Pulmonary artery endothelial cell (primary cell): ENCODE measurements around the gene KDM1B. TPM values are rescaled to one million over a fixed set of nuclear protein-coding genes. Genes with fewer than 3 reads are reported as not detected.

Experiments used
- DNase-seq: peaks from one replicate; pipeline ENCODE4 v3.0.0-alpha.2; 2011; ENCODE audit warnings: low read depth, low spot score
- total RNA-seq: library from RNA; depleted of rRNA; stranded (reverse); fragments of >200 nt; gene quantifications from 2 replicates; pipeline ENCODE4 v1.2.3, GENCODE V29; 2014

KDM1B gene
- total RNA-seq, 1 donor from 2014 or later: 8.3 TPM

DNA sequence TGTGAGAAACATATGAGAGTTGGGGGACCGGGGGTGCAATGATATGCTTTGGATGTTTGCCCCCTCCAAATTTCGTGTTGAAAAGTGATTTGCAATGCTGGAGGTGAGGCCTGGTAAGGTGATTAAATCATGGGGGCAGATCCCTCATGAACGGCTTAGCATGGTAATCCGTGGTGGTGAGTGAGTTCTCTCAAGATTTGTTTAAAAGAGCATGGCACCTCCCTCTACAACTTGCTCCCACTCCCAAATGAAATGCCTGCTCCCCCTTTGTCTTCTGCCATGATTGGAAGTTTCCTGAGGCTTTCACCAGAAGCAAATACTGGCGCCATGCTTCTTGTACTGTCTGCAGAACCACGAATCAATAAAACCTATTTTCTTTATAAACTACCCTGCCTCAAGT, 106.7 kb downstream of the KDM1B start:
- DNase-seq: no peak

DNA sequence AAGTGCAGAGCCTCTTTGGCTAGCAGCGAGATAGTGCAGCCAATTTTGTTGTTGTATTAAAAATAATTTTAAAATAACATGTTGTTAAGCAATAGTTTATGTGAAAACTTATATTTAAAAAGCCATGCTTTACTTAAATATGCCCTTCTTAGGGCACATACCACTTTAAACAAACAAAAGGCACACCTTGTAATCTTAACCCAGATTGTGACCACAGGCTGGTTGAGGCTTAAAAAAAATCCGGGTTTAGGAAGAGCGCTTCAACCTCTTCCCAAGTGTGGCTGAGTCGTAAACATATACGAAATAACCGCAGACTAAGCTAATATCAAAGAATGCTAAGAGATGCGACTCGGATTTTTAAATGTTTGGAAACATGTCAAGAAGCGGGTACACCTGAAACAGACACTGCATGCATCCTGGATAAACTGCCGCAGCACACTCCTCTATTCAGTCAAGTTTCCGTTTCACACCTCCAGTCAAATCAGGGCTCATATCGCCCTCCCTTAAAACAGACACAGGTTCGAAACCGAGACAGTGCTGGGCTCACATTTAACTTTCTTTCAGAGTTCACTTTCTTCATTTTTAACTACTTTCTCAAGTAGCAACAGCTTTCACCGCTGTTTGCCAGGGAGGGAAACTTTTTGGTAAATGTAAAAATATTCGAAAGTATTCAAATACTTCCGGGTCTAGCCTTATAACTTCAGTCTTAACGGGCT, 107.6 kb downstream of the KDM1B start:
- DNase-seq: no peak

DNA sequence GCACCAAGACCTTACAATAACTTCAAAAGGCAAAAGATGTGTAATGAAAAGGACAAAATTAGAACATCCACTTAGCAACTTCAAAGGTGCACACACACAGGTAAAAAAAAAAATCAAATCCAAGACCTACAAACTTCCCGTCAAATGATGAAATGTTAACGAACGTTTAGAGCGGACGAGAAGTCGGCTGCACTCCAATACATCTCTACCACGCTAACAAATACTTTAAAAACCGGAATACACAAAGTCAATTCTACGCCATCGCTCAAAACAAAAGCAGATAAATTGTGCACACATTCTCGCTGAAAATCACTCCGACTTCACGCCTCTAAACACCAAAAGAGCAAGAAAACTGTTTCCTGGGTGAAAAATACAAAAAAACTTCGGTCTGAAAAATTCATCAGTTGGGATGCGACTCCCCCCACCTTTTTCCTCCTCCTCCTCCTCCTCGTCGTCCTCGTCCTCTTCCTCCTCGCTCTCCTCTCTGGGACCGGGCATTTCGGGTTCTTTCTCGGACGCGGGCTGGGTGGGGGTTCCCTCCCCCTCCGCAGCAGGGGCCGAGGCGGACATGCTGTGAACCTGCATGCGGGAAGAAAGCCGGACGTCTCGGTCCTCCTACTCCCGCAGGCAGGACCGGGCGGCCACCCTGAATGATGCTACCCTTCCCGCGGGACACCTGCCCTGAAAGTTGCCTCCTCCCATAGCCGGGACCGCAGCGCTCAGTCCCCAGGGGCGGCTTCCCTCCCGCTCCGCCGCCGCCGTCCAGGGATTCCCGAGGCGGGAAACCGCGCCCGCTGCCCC, 108.4 kb downstream of the KDM1B start:
- DNase-seq: no peak

DNA sequence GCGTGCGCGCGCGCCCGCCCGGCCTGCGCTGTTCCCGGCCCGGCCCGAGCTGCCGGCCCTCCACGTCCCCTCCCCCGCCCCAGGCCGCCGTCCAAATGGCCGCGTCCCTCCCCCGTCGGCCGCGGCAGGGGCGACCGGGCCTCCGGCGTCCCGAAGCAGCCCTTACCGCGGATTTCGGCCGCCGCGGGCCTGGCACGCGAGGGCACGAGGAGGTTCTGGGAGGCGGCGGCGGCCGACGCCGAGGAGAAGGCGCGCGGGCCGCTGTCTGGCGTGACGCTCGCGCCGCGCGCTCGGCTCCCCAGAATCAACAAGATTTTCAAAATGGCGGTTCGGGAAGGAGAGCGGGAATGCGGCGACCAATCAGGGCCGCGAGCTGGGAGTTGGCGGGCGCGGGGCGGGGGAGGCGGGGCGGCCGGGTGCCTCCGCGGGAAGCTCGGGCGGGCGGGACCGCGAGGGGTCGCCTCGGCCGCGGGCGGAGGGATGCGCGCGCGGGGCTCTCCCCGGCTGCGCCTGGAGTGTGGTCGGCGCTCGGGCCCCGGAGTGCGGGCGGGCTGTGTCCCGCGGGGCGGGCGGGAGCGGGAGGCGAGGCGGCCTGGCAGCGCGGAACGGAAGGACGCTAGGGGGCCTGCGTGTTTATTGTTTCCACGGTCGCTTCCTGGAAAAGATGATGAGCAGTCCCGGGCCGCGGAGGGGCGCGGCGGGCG, 109.1 kb downstream of the KDM1B start, which contains the start of gene DEK:
Gene DEK, minus strand, starts transcription at position 312 of the 704 bp plus-strand sequence. CDS start 543 bp downstream, outside the sequence.
- DNase-seq: peak; percentile 26

DNA sequence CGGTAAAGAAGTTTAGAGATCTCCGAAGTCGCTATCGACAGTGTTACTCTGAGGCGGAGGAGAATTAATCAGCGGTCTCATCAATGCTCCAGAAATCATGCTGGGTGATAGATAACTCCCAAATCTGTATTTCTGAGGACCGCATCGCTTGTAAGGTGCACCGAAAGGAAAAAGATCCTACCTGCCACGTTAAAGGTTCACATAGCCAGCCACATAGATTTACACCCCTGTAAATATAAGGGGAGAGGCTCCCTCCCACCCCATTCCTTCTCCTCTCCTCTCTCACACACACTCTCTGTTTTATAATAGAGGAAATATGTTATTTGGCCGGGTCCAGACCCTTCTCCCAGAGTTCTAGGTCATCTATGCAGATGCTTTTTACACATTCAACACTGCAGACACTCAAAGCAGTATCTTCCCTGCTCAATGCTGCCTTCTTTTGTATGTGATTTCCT, 109.7 kb downstream of the KDM1B start:
- no peak for DNase-seq

DNA sequence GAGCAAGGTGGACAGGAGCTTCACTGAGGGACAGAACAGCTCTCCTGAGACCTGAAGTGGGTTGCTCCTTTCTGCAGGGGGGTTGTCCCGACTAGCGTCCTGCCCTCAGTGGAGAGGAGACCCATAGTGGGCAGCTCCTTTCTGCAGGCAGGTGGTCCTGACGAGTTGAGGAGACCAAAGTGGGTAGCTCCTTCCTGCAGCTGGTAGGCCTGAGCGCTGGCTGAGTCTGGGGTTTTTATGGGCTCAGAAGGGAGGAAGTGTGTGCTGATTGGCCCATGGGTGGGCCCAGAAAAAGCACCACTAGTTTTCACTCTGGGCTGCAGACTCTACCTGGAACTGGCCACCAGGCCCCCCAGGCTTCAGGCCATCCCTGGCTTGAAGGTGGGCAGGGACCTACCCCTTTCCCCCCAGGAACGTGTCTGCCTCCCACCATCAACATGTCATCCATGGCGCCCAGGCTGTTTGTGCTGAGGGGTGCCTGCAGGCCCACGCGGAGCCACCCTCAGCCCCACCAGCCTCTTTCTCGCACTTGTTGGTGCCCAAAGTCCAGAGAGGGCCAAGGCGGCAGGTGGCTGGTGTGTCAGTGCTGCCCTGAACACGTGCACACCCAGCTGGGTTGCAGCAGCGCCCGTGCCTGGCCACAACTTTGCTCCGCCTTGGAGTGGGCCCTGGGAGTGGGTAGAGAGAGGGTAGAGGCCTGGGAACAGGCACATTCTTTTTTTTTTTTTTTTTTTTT, 110.7 kb downstream of the KDM1B start:
- no peak for DNase-seq

DNA sequence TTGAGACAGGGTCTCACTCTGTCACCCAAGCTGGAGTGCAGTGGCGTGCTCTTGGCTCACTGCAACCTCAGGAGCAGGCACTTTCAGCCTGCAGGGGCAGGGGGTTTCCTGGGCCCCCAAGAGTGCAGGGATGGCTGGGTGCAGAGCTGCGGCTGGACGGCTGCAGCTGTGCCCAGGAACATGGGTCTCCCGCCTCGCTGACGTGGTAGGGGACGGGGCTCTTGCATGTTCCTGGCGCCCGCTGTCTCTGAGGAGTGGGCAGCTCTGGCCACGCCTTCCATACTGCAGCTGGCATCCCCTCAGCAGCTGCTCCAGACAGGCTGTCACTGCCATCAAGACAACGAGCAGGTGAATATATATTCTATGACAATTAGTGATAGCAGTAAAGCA, 111.3 kb downstream of the KDM1B start:
- no peak for DNase-seq

DNA sequence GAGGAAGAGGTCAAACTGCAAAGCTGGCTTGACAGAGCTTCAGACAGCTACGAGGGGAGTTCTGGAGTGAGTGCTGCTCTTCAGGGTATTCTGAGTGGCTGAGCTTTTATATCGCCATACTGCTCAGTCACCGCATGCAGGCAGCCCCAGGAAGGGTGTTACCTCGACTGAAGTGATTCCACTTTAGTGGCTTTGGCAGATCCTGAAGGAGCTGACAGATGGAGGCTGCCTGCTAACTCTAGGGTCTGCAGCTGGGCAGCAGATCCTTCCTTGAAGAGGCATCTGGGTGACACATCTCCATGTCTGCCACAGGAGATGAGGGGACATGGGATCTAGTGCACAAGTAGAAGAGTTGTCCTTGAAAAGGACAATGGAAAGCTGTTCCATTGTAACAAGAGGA, 112.8 kb downstream of the KDM1B start:
- DNase-seq: no peak

DNA sequence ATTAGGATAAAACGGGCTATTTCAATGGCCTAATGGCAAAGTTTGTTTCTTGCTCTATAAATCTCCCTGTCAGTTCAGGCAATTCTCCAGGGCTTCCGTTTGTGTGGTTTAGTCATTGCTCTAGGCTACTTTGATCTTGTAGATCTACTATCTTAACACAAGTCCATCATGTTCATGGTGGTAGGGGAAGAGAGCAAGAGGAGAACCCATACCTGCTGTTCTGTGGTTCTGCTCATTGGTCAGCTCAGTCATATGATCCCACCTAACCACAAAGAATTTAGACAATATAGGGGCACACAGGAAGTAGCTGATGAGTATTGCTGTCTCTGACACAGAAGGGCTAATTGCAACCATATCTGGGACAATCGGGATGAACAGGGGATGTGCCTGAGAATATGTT, 114.0 kb downstream of the KDM1B start:
- DNase-seq: no peak

DNA sequence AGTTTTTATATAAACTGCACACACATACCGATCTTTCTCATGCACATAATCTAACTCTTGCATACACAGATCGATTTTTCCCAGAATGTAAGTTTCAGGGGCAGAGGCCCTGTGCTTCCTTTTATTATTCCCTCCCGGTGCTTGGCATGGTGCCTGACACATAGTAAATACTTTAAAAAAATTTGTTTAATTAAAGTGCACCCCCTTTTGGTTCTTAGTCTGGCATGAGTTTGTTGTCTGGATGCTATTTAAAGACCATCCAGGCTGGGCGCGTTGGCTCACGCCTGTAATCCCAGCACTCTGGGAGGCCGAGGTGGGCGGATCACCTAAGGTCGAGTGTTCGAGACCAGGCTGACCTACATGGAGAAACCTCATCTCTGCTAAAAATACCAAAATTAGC, 114.5 kb downstream of the KDM1B start:
- DNase-seq: no peak

DNA sequence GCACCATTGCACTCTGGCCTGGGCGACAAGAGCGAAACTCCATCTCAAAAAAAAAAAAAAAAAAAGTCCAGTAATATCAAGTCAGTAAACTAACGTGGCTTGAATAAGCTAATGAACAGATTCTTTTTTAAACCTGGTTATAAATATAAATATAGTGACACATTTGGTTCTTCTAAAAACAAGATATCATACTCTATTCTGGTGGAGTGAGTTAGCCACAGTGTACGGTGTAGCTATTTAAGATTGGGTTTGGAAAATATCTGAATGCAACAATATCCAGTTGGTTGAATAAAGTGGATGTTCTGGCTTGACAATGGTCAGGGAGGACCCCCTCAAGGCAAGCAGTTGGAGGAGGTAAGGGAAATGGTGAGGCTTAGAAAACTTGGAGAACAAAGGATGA, 115.0 kb downstream of the KDM1B start:
- DNase-seq: no peak

Other genes starting within 250 kb of the KDM1B start
- 71.7 and 88.5 TPM in 2 replicates for gene KIF13A, start 167.8 kb upstream of the KDM1B start, total RNA-seq
- 2.0 and 2.2 TPM in 2 replicates for gene NHLRC1, start 32.7 kb upstream of the KDM1B start, total RNA-seq
- 20.8 and 21.0 TPM in 2 replicates for gene TPMT, start 345 bp upstream of the KDM1B start, total RNA-seq
- gene DEK, start 109.1 kb downstream of the KDM1B start, total RNA-seq: 107 and 149 TPM in 2 replicates
- gene RNF144B, start 231.9 kb downstream of the KDM1B start, total RNA-seq: 113 and 148 TPM in 2 replicates